GM12875 (cell line): ENCODE results near the gene ERCC6L.

Experiments used
- H3K4me3 ChIP-seq: one replicate; pipeline ENCODE4 v1.5.1; 2011; ENCODE audit warnings: low read depth, low read length, control low read depth
- CTCF ChIP-seq: IDR thresholded peaks from 2 replicates; pipeline ENCODE4 v1.5.1; 2011; ENCODE audit warnings: low read depth, mild to moderate bottlenecking, control low read depth, inconsistent platforms, low read length, moderate library complexity, borderline replicate concordance; ENCODE audit not compliant: insufficient read depth

Gene ERCC6L

DNA sequence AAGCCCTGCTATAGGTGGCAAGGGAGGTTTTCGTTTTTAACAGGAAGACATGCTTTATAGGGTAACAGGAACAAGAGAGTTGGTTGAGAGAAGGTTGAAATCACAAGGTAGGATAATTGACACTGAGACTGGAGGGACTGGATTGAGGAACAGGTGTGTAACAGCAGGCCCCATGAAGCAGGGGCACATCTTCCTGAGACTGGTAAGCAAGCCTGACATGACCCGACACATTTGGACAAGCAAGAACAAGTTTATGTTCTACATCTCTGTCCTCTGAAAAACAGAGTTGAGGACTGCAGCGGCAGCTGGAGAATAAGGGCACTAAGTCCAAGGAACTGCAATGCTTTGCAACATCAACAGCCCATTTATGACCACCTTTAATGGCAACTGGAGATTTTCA is 33.0 kb upstream of the ERCC6L start:
- no peak overlapping the region for H3K4me3 ChIP-seq
- no peak for TF ChIP-seq CTCF

DNA sequence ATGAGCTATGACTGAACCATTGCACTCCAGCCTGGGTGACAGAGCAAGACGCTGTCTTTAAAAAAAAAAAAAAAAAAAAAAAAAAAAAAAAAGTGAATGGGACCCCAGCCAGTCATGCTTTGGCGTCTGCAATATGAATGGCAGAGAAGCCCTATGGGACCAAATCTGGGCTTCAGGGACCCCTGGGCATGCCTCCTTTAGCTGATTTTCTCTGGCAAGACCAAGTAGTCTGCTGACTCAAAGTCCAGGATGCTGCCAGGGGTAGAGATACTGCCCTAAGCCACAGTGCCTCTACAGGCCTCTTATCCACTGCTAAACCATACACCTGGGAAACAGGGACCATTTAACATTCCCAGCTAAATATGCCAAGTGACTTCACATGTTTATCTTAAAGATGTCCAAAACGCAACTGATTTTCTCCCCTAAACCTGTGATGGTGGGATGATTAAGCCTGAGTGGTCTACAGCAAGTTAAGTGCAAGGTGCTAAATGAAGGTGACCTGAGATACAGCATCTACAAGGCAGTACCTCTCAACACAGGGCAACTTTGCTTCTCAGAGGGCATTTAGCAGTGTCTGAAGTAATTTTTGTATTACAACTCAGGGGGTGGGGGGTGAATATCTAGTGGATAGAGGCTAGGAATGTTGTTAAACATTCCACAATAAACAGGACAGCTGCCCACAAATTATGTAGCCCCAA is 32.4 kb upstream of the ERCC6L start:
- no peak for TF ChIP-seq CTCF
- H3K4me3 ChIP-seq, result no peak overlapping the region

- no peak overlapping the region for H3K4me3 ChIP-seq
- no peak for TF ChIP-seq CTCF
These were observed 31.6 kb upstream of the ERCC6L start for GRCh38 chrX:72270316-72270866.

DNA sequence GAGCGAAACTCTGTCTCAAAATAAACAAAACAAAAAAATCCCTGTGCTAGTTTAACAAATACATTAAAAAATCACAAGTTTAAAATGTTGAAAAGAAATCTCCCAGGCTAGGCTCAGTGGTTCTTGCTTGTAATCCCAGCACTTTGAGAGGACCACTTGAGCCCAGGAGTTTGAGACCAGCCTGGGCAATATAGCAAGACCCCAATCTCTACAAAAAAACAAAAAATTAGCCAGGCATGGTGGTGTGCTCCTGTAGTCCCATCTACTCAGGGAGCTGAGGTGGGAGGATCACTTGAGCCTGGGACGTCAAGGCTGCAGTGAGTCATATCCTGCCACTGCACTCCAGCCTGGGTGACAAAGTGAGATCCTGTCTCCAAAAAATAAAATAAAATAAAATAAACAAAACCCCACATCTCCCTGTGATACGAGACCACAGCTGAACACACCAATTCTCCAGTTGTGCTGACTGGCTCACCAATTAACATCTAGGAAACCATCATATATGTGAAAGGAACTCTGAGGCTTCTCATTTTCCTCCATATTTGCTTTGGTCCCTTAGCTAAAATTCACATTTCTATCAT is 30.9 kb upstream of the ERCC6L start:
- no peak overlapping the region for H3K4me3 ChIP-seq
- no peak for TF ChIP-seq CTCF

DNA sequence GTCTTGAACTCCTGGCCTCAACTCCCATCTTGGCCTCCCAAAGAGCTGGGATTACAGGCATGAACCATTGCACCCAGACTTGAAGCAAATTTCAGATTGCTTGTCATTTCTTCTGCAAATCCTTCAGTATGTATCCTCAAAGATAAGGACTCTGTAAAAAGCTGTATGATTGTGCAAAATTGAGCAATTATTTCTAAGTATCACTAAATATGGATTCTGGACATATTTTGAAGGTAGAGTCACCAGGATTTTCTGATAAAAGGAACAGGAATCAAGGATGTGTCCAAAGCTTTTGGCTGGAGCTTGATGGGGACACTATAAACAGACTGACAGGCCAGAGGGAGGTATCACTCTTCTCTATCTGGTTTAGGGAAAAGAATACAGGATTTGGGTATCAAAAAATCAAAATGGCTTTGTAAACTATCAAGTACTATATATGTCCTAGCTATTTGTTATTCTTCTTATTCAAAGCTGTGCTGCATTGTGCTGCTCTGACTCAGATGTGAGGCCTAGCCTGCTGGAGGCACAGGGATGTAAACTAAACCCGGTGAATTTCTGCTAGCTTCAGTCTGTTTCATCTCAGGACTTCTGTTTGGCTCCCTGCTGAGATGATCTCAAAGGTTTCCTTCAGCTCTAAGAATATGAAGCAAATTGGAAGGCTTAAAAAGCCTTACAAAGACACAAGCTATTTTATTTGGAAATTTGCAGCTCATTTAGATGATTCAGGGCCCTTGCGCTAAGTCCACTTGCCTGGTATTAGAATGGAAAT is 30.0 kb upstream of the ERCC6L start:
- no peak overlapping the region for H3K4me3 ChIP-seq

GRCh38 chrX:72265263-72265662 is 26.4 kb upstream of the ERCC6L start:
- no peak overlapping the region for H3K4me3 ChIP-seq
- no peak for TF ChIP-seq CTCF

More for the DNA sequence above, 30.0 kb upstream of the ERCC6L start:
- no peak for TF ChIP-seq CTCF

DNA sequence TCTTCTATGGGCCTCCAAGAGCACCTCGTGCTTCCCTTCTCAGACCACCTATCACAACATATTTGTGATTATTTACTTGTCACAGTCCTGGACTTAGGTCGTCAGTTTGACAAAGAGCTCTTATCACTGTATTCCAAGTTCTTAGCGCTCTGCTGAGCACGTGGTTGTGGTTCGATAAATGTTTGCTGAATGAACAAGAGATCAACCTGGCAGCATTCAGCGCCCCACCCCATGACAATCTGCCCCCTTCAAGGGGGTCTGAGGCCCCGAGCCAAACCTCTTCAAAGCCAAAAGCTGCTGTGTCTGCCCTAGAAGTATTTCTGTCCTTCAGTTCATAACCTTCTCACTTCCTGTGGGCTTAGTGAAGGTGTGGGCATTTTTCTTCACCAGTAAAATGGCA is 23.2 kb upstream of the ERCC6L start:
- no peak for TF ChIP-seq CTCF
- no peak overlapping the region for H3K4me3 ChIP-seq
